Measurements from ENCODE around the gene ULBP3. TPM values are rescaled to one million over a fixed set of nuclear protein-coding genes. Genes with fewer than 3 reads are reported as not detected.

Gene ULBP3
- total and polyA plus RNA-seq, 9 of the 15 experiments (the other 6 are each of a cell fraction or from before 2014, with no cell fraction given), result 0.25 to 0.33 TPM; not detected in 7

GRCh38 chr6:150030611-150031010, 38.3 kb downstream of the ULBP3 start:
- no peak overlapping the region for H2AFZ ChIP-seq (ENCODE audit: low read depth, low read length)
- H3K9me1 ChIP-seq (ENCODE audit: control insufficient read depth, insufficient read depth, low read length), result peaks cover 4% of the 10 kb centered on the region
- in situ Hi-C loops (cut with MboI) (no loop called here), intact Hi-C loops (cut with micrococcal nuclease) (no loop called here)
- FAIRE-seq (no peak), DNase-seq (ENCODE audit: extremely low read depth in 1 of 4, low spot score in 3 of 4) (no peak), ATAC-seq (no peak)
- TF ChIP-seq CLOCK (CRISPR knock-in tag; IDR thresholded peaks at IDR 0.05; ENCODE audit: borderline replicate concordance) (no peak), KLF1 (tag; IDR thresholded peaks at IDR 0.05) (peak; percentile 41; the same call in 1 of the 2 replicates)
- no TSS peak for BruUV-seq (replicated peaks)
- peaks cover 0 to 5% of the 10 kb centered on the region in 2 experiments; a peak in 1 of 5 replicates for H3K4me1 ChIP-seq (replicated peaks in 1 of 2; ENCODE audit: control insufficient read depth in 2 of 2, insufficient read depth in 2 of 2, low read length in 2 of 2)
- no peak overlapping the region for H3K9ac ChIP-seq (ENCODE audit: insufficient read depth in 1 of 2, low read depth in 2 of 2, low read length in 2 of 2)
- no peak overlapping the region for H3K4me3 ChIP-seq
- H3K27me3 ChIP-seq (ENCODE audit: control insufficient read depth in 2 of 2, insufficient read depth in 2 of 2, low read length in 2 of 2), result peaks cover 32 to 69% of the 10 kb centered on the region in 2 experiments
- H3K36me3 ChIP-seq (ENCODE audit: control insufficient read depth, insufficient read depth, low read length), result no peaks in the 10 kb centered on the region
- H3K27ac ChIP-seq (ENCODE audit: extremely low read depth, low read depth, low read length), result no peak overlapping the region
- H3K9me3 ChIP-seq (replicated peaks; ENCODE audit: control insufficient read depth, insufficient read depth, low read depth, low read length), result no peaks in the 10 kb centered on the region
- H3K79me2 ChIP-seq (ENCODE audit: control insufficient read depth, insufficient read depth, low read length), result no peaks in the 10 kb centered on the region
- WGBS (ENCODE audit: insufficient coverage, low coverage, missing lambda C conversion rate), result 2% methylated on average over 3 of the region's 3 CpGs
- H3K4me2 ChIP-seq (ENCODE audit: insufficient read depth, low read length), result no peak overlapping the region
- ChIA-PET POLR2A (interaction anchor here (1.0 kb wide), 1 partner anchor 12 kb away, joined by 4 read pairs; no protein-coding TSS in a partner anchor), CTCF (ENCODE audit: low intra/inter-chr PET ratio) (no interaction called here)
- 0 out of 2 replicates have a peak, but pooled peaks cover 3% of the 10 kb centered on the region for H4K20me1 ChIP-seq (replicated peaks; ENCODE audit: control insufficient read depth, insufficient read depth, low read length)

- intact Hi-C loops (cut with micrococcal nuclease), result no loop called here
- Histone ChIP-seq H3K27me3 (ENCODE audit: control insufficient read depth in 2 of 2, insufficient read depth in 2 of 2, low read length in 2 of 2) (peaks cover 36 to 78% of the 10 kb centered on the region in 2 experiments), H3K9me1 (ENCODE audit: control insufficient read depth, insufficient read depth, low read length) (peaks cover 4% of the 10 kb centered on the region), H3K9me3 (replicated peaks; ENCODE audit: control insufficient read depth, insufficient read depth, low read depth, low read length) (no peaks in the 10 kb centered on the region), H3K4me2 (ENCODE audit: insufficient read depth, low read length) (no peak overlapping the region), H3K79me2 (ENCODE audit: control insufficient read depth, insufficient read depth, low read length) (no peaks in the 10 kb centered on the region), H3K9ac (ENCODE audit: insufficient read depth in 1 of 2, low read depth in 2 of 2, low read length in 2 of 2) (no peak overlapping the region), H2AFZ (ENCODE audit: low read depth, low read length) (no peak overlapping the region), H3K27ac (ENCODE audit: extremely low read depth, low read depth, low read length) (no peak overlapping the region), H4K20me1 (replicated peaks; ENCODE audit: control insufficient read depth, insufficient read depth, low read length) (0 out of 2 replicates have a peak, but pooled peaks cover 3% of the 10 kb centered on the region), H3K4me3 (no peak overlapping the region), H3K36me3 (ENCODE audit: control insufficient read depth, insufficient read depth, low read length) (no peaks in the 10 kb centered on the region), H3K4me1 (replicated peaks in 1 of 2; ENCODE audit: control insufficient read depth in 2 of 2, insufficient read depth in 2 of 2, low read length in 2 of 2) (peaks cover 0 to 9% of the 10 kb centered on the region in 2 experiments; a peak in 1 of 5 replicates)
- POLR2A ChIA-PET, result interaction anchor here (1.0 kb wide), 1 partner anchor 13 kb away, joined by 4 read pairs; no protein-coding TSS in a partner anchor
- WGBS (ENCODE audit: insufficient coverage, low coverage, missing lambda C conversion rate), result 0% methylated on average over 4 of the region's 4 CpGs
- no TSS peak for BruUV-seq (replicated peaks)
- DNase-seq (ENCODE audit: extremely low read depth in 1 of 4, low spot score in 3 of 4), result no peak
- CTCF ChIA-PET (ENCODE audit: low intra/inter-chr PET ratio), result no interaction called here
- in situ Hi-C loops (cut with MboI), result no loop called here
- ATAC-seq, result no peak
- FAIRE-seq, result no peak
- TF ChIP-seq TFE3 (CRISPR knock-in tag; IDR thresholded peaks at IDR 0.05), result no peak
- TF ChIP-seq SAFB (IDR thresholded peaks at IDR 0.05; ENCODE audit: borderline replicate concordance, low read depth, low read length), result no peak
- TF ChIP-seq TCF7 (IDR thresholded peaks at IDR 0.05; ENCODE audit: borderline replicate concordance), result no peak
- TF ChIP-seq CHD2 (IDR thresholded peaks at IDR 0.05; ENCODE audit: low read depth, low read length), result no peak
- TF ChIP-seq SRF (CRISPR knock-in tag; IDR thresholded peaks at IDR 0.05), result no peak
- TF ChIP-seq CBX5 (IDR thresholded peaks at IDR 0.05; ENCODE audit: borderline replicate concordance, low read depth), result no peak
- TF ChIP-seq ZNF324 (CRISPR knock-in tag; IDR thresholded peaks at IDR 0.05), result no peak
- no peak for TF ChIP-seq MYC (IDR thresholded peaks at IDR 0.05; ENCODE audit: low read depth, low read length)
- no peak for TF ChIP-seq MYC (CRISPR knock-in tag; IDR thresholded peaks at IDR 0.05; ENCODE audit: borderline replicate concordance, low read depth)
- TF ChIP-seq ZNF57 (CRISPR knock-in tag; IDR thresholded peaks at IDR 0.05), result no peak
- TF ChIP-seq RFX5 (IDR thresholded peaks at IDR 0.05; ENCODE audit: low read depth, low read length), result no peak
These were observed 39.2 kb downstream of the ULBP3 start for GRCh38 chr6:150029749-150030148.
